Ishikawa (cell line): Measurements from ENCODE around the gene P3H2.

Source experiments
- CEBPB ChIP-seq: IDR thresholded peaks from 2 replicates; pipeline ENCODE4 v1.6.1; 2012
- ZBTB7A ChIP-seq: IDR thresholded peaks from 2 replicates; pipeline ENCODE4 v1.6.1; 2012; ENCODE audit warnings: low read depth
- TF ChIP-seq, protein P1 (sequence below): IDR thresholded peaks from 2 replicates; pipeline ENCODE4 v1.6.1; 2012; ENCODE audit warnings: low read depth, mild to moderate bottlenecking

DNA sequence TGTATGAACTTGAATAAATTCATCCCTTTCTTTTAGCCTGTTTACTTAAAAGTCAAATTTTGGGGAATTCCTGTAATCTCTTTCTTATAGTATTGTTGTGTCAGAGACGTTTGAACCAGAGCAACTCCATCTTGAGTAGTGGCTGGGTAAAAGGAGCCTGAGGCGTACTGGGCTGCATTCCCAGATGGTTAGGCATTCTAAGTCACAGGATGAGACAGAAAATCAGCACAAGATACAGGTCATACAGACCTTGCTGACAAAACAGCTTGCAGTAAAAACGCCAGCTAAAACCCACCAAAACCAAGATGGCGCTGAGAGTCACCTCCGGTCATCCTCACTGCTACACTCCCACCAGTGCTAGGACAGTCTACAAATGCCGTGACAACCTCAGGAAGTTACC lies 94.5 kb downstream of the P3H2 start:
- TF ChIP-seq CEBPB (no peak), ZBTB7A (no peak)
- TF ChIP-seq, protein P1, sequence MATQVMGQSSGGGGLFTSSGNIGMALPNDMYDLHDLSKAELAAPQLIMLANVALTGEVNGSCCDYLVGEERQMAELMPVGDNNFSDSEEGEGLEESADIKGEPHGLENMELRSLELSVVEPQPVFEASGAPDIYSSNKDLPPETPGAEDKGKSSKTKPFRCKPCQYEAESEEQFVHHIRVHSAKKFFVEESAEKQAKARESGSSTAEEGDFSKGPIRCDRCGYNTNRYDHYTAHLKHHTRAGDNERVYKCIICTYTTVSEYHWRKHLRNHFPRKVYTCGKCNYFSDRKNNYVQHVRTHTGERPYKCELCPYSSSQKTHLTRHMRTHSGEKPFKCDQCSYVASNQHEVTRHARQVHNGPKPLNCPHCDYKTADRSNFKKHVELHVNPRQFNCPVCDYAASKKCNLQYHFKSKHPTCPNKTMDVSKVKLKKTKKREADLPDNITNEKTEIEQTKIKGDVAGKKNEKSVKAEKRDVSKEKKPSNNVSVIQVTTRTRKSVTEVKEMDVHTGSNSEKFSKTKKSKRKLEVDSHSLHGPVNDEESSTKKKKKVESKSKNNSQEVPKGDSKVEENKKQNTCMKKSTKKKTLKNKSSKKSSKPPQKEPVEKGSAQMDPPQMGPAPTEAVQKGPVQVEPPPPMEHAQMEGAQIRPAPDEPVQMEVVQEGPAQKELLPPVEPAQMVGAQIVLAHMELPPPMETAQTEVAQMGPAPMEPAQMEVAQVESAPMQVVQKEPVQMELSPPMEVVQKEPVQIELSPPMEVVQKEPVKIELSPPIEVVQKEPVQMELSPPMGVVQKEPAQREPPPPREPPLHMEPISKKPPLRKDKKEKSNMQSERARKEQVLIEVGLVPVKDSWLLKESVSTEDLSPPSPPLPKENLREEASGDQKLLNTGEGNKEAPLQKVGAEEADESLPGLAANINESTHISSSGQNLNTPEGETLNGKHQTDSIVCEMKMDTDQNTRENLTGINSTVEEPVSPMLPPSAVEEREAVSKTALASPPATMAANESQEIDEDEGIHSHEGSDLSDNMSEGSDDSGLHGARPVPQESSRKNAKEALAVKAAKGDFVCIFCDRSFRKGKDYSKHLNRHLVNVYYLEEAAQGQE = no peak
